DND-41 (cell line): ENCODE data around the gene SEL1L.
A peak's percentile ranks its signal among the peaks of the same experiment; 100 is the strongest.

Source experiments
- ATAC-seq: fragments of 200-7000 bp; cut with Tn5 transposase; 3 replicates; pipeline ENCODE4 v1.9.1; 2021; ENCODE audit warnings: low read depth; ENCODE audit not compliant: insufficient read depth
- DNase-seq: peaks from one replicate; pipeline ENCODE4 v3.0.0-alpha.2; 2020
- H2AFZ ChIP-seq: 2 replicates; pipeline ENCODE4 v1.6.0; 2012; ENCODE audit warnings: low read depth, low read length
- H3K27ac ChIP-seq: 2 replicates; pipeline ENCODE4 v1.5.1; 2012; ENCODE audit warnings: low read length, inconsistent platforms
- H3K27me3 ChIP-seq: fragments of 200-600 bp; sonication (generic); 2 replicates; pipeline ENCODE4 v1.6.0; 2012; ENCODE audit warnings: low read length, mild to moderate bottlenecking, inconsistent platforms; ENCODE audit not compliant: insufficient read depth, poor library complexity
- H3K36me3 ChIP-seq: 2 replicates; pipeline ENCODE4 v1.5.1; 2012; ENCODE audit warnings: low read length, inconsistent platforms; ENCODE audit not compliant: insufficient read depth
- H3K4me1 ChIP-seq: 2 replicates; pipeline ENCODE4 v1.5.1; 2012; ENCODE audit warnings: mild to moderate bottlenecking, low read length; ENCODE audit not compliant: insufficient read depth
- H3K4me2 ChIP-seq: 2 replicates; pipeline ENCODE4 v1.6.0; 2012; ENCODE audit warnings: mild to moderate bottlenecking, moderate library complexity, low read length, inconsistent platforms; ENCODE audit not compliant: insufficient read depth
- H3K4me3 ChIP-seq, 2 experiments: fragments of 200-600 bp in 1 of 2; shearing (Covaris generic) in 1 of 2; 2 replicates each; pipeline ENCODE4 v1.5.1; 2012 to 2016; ENCODE audit warnings: inconsistent platforms in 2 of 2, low read length in 2 of 2, mild to moderate bottlenecking in 2 of 2, low read depth in 1 of 2, moderate library complexity in 1 of 2
- H3K79me2 ChIP-seq: 2 replicates; pipeline ENCODE4 v1.6.0; 2012; ENCODE audit warnings: low read length, inconsistent platforms; ENCODE audit not compliant: insufficient read depth
- H3K9ac ChIP-seq: 2 replicates; pipeline ENCODE4 v1.6.0; 2012; ENCODE audit warnings: low read depth, mild to moderate bottlenecking, inconsistent platforms, low read length, moderate library complexity
- H3K9me3 ChIP-seq: 2 replicates; pipeline ENCODE4 v1.5.1; 2012; ENCODE audit warnings: low read length, moderate library complexity, mild to moderate bottlenecking, inconsistent platforms; ENCODE audit not compliant: insufficient read depth, severe bottlenecking
- H4K20me1 ChIP-seq: 2 replicates; pipeline ENCODE4 v1.6.0; 2012; ENCODE audit warnings: low read length; ENCODE audit not compliant: insufficient read depth
- CTCF ChIP-seq: IDR thresholded peaks from 2 replicates; pipeline ENCODE4 v1.5.1; 2012; ENCODE audit warnings: borderline replicate concordance, low read length, moderate library complexity, mild to moderate bottlenecking; ENCODE audit not compliant: poor library complexity, severe bottlenecking; ENCODE audit errors: extremely low read depth
- EZH2 ChIP-seq: IDR thresholded peaks from 3 replicates; pipeline ENCODE4 v1.6.1; 2012; ENCODE audit warnings: borderline replicate concordance, low read depth, mild to moderate bottlenecking, moderate library complexity, low read length, inconsistent platforms; ENCODE audit not compliant: severe bottlenecking

The SEL1L gene

GRCh38 chr14:81474148-81474492, 59.5 kb downstream of the SEL1L start:
- Histone ChIP-seq H2AFZ (peak overlapping the region; percentile 45; the same call in 1 of the 2 replicates), H3K9me3 (no peaks in the 10 kb centered on the region), H3K36me3 (peaks cover 44% of the 10 kb centered on the region), H3K27ac (peak overlapping the region; percentile 68), H3K4me2 (peak overlapping the region; percentile 66), H3K9ac (peak overlapping the region; percentile 38), H3K4me3 (peak overlapping the region in 1 of 2 experiments; percentile 33; a peak in 3 of 4 replicates), H3K27me3 (no peaks in the 10 kb centered on the region), H3K79me2 (no peaks in the 10 kb centered on the region), H3K4me1 (peaks cover 70% of the 10 kb centered on the region), H4K20me1 (no peaks in the 10 kb centered on the region)
- ATAC-seq (peak; percentile 64), DNase-seq (no peak)
- TF ChIP-seq CTCF: no peak
- no peak for TF ChIP-seq EZH2

- peak overlapping the region; percentile 68 for H3K27ac ChIP-seq
- ATAC-seq (no peak), DNase-seq (no peak)
- H3K9ac ChIP-seq: peak overlapping the region; percentile 38; the same call in 1 of the 2 replicates
- no peaks in the 10 kb centered on the region for H3K9me3 ChIP-seq
- no peaks in the 10 kb centered on the region for H3K79me2 ChIP-seq
- H4K20me1 ChIP-seq: no peaks in the 10 kb centered on the region
- H3K27me3 ChIP-seq: no peaks in the 10 kb centered on the region
- H2AFZ ChIP-seq: no peak overlapping the region
- peaks cover 70% of the 10 kb centered on the region for H3K4me1 ChIP-seq
- TF ChIP-seq EZH2 (no peak), CTCF (no peak)
- peak overlapping the region; percentile 66 for H3K4me2 ChIP-seq
- peaks cover 39% of the 10 kb centered on the region for H3K36me3 ChIP-seq
- peak overlapping the region in 1 of 2 experiments; percentile 33; a peak in 1 of 4 replicates for H3K4me3 ChIP-seq
Observed at GRCh38 chr14:81473456-81474147, 60.1 kb downstream of the SEL1L start.

GRCh38 chr14:81472096-81472800, 61.4 kb downstream of the SEL1L start:
- H3K4me3 ChIP-seq: no peak overlapping the region
- H3K4me1 ChIP-seq: peaks cover 70% of the 10 kb centered on the region
- TF ChIP-seq EZH2 (no peak), CTCF (no peak)
- H3K27me3 ChIP-seq: no peaks in the 10 kb centered on the region
- DNase-seq: no peak
- no peaks in the 10 kb centered on the region for H4K20me1 ChIP-seq
- no peak overlapping the region for H2AFZ ChIP-seq
- H3K4me2 ChIP-seq: no peak overlapping the region
- H3K36me3 ChIP-seq: peaks cover 26% of the 10 kb centered on the region
- H3K9me3 ChIP-seq: no peaks in the 10 kb centered on the region
- H3K27ac ChIP-seq: peak overlapping the region; percentile 71
- H3K79me2 ChIP-seq: no peaks in the 10 kb centered on the region
- H3K9ac ChIP-seq: peak overlapping the region; percentile 30; the same call in 1 of the 2 replicates
- ATAC-seq: no peak
